SK-N-MC (cell line): Measurements from ENCODE around the gene PFDN4.

Experiments used
- EZH2 ChIP-seq: fragments of 200-600 bp; sonication (generic); IDR thresholded peaks from one replicate; pipeline ENCODE4 v1.6.1; 2017; ENCODE audit warnings: antibody characterized with exemption
- FOXP2 ChIP-seq: optimal IDR thresholded peaks from 2 replicates; pipeline ENCODE3; 2011; ENCODE audit warnings: mild to moderate bottlenecking, moderate library complexity; ENCODE audit not compliant: insufficient read depth; ENCODE audit errors: extremely low read length, control extremely low read depth
- POLR2AphosphoS5 ChIP-seq: IDR thresholded peaks from 2 replicates; pipeline ENCODE4 v1.6.1; 2012; ENCODE audit warnings: mild to moderate bottlenecking, low read depth, low read length, borderline replicate concordance

DNA sequence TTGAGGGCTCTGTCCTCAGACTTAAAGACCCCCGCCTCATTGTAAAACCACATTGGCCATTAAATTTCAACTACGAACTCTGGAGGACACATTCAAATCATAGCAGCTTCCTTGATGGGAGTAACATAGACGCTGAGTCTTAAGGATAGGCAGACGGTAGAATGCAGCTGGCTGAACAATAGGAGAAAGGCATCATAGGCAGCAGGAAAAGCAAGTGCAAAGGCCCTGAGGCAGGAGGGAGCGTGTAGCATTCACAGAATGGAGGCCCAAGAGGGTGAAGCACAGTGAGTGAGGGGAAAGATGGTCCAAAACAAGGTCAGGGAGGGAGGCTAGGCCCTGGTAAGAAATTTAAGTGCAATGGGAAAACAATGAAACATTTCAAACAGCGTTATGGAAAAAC lies 8.6 kb upstream of the PFDN4 start:
- no peak for TF ChIP-seq FOXP2
- no peak for TF ChIP-seq EZH2
- no peak for TF ChIP-seq POLR2AphosphoS5
